ENCODE results near the gene CABYR.

Gene CABYR

GRCh38 chr18:24157855-24158254 lies 19.0 kb downstream of the CABYR start:
- Histone ChIP-seq H3K4me3 (ENCODE audit: low read depth, low read length) (no peak overlapping the region), H3K9me3 (ENCODE audit: control insufficient read depth, insufficient read depth, low read depth, low read length) (no peaks in the 10 kb centered on the region), H3K4me1 (ENCODE audit: control insufficient read depth, insufficient read depth, low read length) (no peaks in the 10 kb centered on the region), H3K27ac (ENCODE audit: extremely low read depth, low read depth, low read length) (no peak overlapping the region), H3K36me3 (ENCODE audit: control insufficient read depth in 2 of 2, insufficient read depth in 1 of 2, low read length in 2 of 2) (peaks cover 3 to 67% of the 10 kb centered on the region in 2 experiments)
- CTCF ChIA-PET: interaction anchor here (0.7 to 2.6 kb wide), 2 partner anchors 19 to 22 kb away, joined by 4 to 9 read pairs; no protein-coding TSS in a partner anchor
- no peak for TF ChIP-seq ZNF423 (tag by site-specific recombination; IDR thresholded peaks at IDR 0.05)
- TF ChIP-seq KLF9 (tag by site-specific recombination; IDR thresholded peaks at IDR 0.05; ENCODE audit: low read depth): no peak
- TF ChIP-seq OVOL3 (tag by site-specific recombination; IDR thresholded peaks at IDR 0.05): no peak
- TF ChIP-seq ZBTB11 (tag by site-specific recombination; conservative IDR thresholded peaks at IDR 0.05; ENCODE audit: low read depth): no peak
- TF ChIP-seq ZBTB26 (tag by site-specific recombination; optimal IDR thresholded peaks at IDR 0.05): no peak
- no peak for TF ChIP-seq ZNF768 (tag by site-specific recombination; IDR thresholded peaks at IDR 0.05)
- TF ChIP-seq KLF7 (tag by site-specific recombination; IDR thresholded peaks at IDR 0.05; ENCODE audit: borderline replicate concordance): no peak
- TF ChIP-seq ZNF211 (tag by site-specific recombination; IDR thresholded peaks at IDR 0.05; ENCODE audit: low read depth): no peak
- no peak for TF ChIP-seq ZNF239 (tag by site-specific recombination; IDR thresholded peaks at IDR 0.05)
- no peak for TF ChIP-seq ZNF548 (tag by site-specific recombination; IDR thresholded peaks at IDR 0.05)
- TF ChIP-seq INSM2 (tag by site-specific recombination; IDR thresholded peaks at IDR 0.05): no peak
- TF ChIP-seq ZBTB44 (tag by site-specific recombination; IDR thresholded peaks at IDR 0.05): no peak
- POLR2A ChIA-PET: interaction anchor here (1.0 kb wide), 1 partner anchor 19 kb away, joined by 3 read pairs; the partner anchor contains the start of gene CABYR

- TF ChIP-seq YY2 (tag by site-specific recombination; IDR thresholded peaks at IDR 0.05): no peak
- peak; percentile 71 for TF ChIP-seq ZNF549 (tag by site-specific recombination; IDR thresholded peaks at IDR 0.05)
- Histone ChIP-seq H3K4me3 (ENCODE audit: low read depth, low read length) (no peak overlapping the region), H3K9me3 (ENCODE audit: control insufficient read depth, insufficient read depth, low read depth, low read length) (no peaks in the 10 kb centered on the region), H3K36me3 (ENCODE audit: control insufficient read depth in 2 of 2, insufficient read depth in 1 of 2, low read length in 2 of 2) (peaks cover 3 to 83% of the 10 kb centered on the region in 2 experiments), H3K4me1 (ENCODE audit: control insufficient read depth, insufficient read depth, low read length) (no peaks in the 10 kb centered on the region), H3K27ac (ENCODE audit: extremely low read depth, low read depth, low read length) (no peak overlapping the region)
- ChIA-PET POLR2A (no interaction called here), CTCF (interaction anchor here (0.6 to 2.3 kb wide), 2 partner anchors 17 to 37 kb away, joined by 3 to 12 read pairs; no protein-coding TSS in a partner anchor)
Measured at GRCh38 chr18:24160086-24160485, 21.2 kb downstream of the CABYR start.
